ENCODE results near the gene WDFY3. TPM values are rescaled to one million over a fixed set of nuclear protein-coding genes. Genes with fewer than 3 reads are reported as not detected.

WDFY3 gene
- total RNA-seq, 1 donor from 2014 or later = 126 TPM

GRCh38 chr4:84852081-84852480, 114.4 kb downstream of the WDFY3 start:
- Histone ChIP-seq H3K27ac (no peak overlapping the region), H3K36me3 (peaks cover 11% of the 10 kb centered on the region), H3K4me1 (no peaks in the 10 kb centered on the region), H3K27me3 (no peaks in the 10 kb centered on the region), H3K9me3 (no peaks in the 10 kb centered on the region), H3K4me3 (no peak overlapping the region)
- ATAC-seq (no peak), DNase-seq (no peak)
- intact Hi-C loops (cut with DNase I) = no loop called here
- no peak for TF ChIP-seq CTCF (IDR thresholded peaks at IDR 0.05)

- Histone ChIP-seq H3K27ac (no peak overlapping the region), H3K36me3 (peaks cover 19% of the 10 kb centered on the region), H3K27me3 (no peaks in the 10 kb centered on the region), H3K4me1 (no peaks in the 10 kb centered on the region), H3K4me3 (no peak overlapping the region), H3K9me3 (no peaks in the 10 kb centered on the region)
- no peak for TF ChIP-seq CTCF (IDR thresholded peaks at IDR 0.05)
- DNase-seq = no peak
- intact Hi-C loops (cut with DNase I) = no loop called here
- ATAC-seq = no peak
Measured at GRCh38 chr4:84849051-84849640, 117.3 kb downstream of the WDFY3 start.

GRCh38 chr4:84848432-84848831, 118.1 kb downstream of the WDFY3 start:
- no peak overlapping the region for H3K4me3 ChIP-seq
- intact Hi-C loops (cut with DNase I) = no loop called here

GRCh38 chr4:84847978-84848377, 118.5 kb downstream of the WDFY3 start:
- Histone ChIP-seq H3K36me3 (peaks cover 19% of the 10 kb centered on the region), H3K9me3 (no peaks in the 10 kb centered on the region), H3K4me3 (no peak overlapping the region), H3K27ac (no peak overlapping the region), H3K4me1 (no peaks in the 10 kb centered on the region), H3K27me3 (no peaks in the 10 kb centered on the region)
- no peak for TF ChIP-seq CTCF (IDR thresholded peaks at IDR 0.05)
- intact Hi-C loops (cut with DNase I) = no loop called here
- DNase-seq (no peak), ATAC-seq (no peak)

More at GRCh38 chr4:84848432-84848831, 118.1 kb downstream of the WDFY3 start:
- H3K27me3 ChIP-seq = no peaks in the 10 kb centered on the region
- peaks cover 19% of the 10 kb centered on the region for H3K36me3 ChIP-seq
- TF ChIP-seq CTCF (IDR thresholded peaks at IDR 0.05) = no peak
- no peak for ATAC-seq
- H3K27ac ChIP-seq = peak overlapping the region; percentile 24
- no peaks in the 10 kb centered on the region for H3K4me1 ChIP-seq
- no peaks in the 10 kb centered on the region for H3K9me3 ChIP-seq
- no peak for DNase-seq

- Histone ChIP-seq H3K27ac (no peak overlapping the region), H3K4me3 (no peak overlapping the region), H3K4me1 (no peaks in the 10 kb centered on the region), H3K27me3 (no peaks in the 10 kb centered on the region), H3K36me3 (peaks cover 19% of the 10 kb centered on the region), H3K9me3 (no peaks in the 10 kb centered on the region)
- intact Hi-C loops (cut with DNase I) = no loop called here
- no peak for TF ChIP-seq CTCF (IDR thresholded peaks at IDR 0.05)
- DNase-seq (no peak), ATAC-seq (no peak)
Measured at GRCh38 chr4:84846985-84847384, 119.5 kb downstream of the WDFY3 start.

- Histone ChIP-seq H3K4me3 (no peak overlapping the region), H3K27ac (no peak overlapping the region), H3K9me3 (no peaks in the 10 kb centered on the region), H3K27me3 (no peaks in the 10 kb centered on the region), H3K36me3 (peaks cover 25% of the 10 kb centered on the region), H3K4me1 (no peaks in the 10 kb centered on the region)
- TF ChIP-seq CTCF (IDR thresholded peaks at IDR 0.05) = no peak
- intact Hi-C loops (cut with DNase I) = no loop called here
- ATAC-seq (no peak), DNase-seq (no peak)
Measured at GRCh38 chr4:84841435-84841834, 125.1 kb downstream of the WDFY3 start.
